IMR-90 (cell line): ENCODE data around the gene CDKAL1. TPM values are rescaled to one million over a fixed set of nuclear protein-coding genes. Genes with fewer than 3 reads are reported as not detected.

Experiments used
- ATAC-seq: fragments of 200-7000 bp; cut with Tn5 transposase; 2 replicates; pipeline ENCODE4 v1.9.1; 2020; ENCODE audit warnings: low read depth, mild to moderate bottlenecking, moderate library complexity
- BruUV-seq: library from RNA; stranded (reverse); fragments of 400-500 nt; replicated peaks from 2 replicates; lab custom pipeline; 2021; lab: Mats Ljungman, UMichigan
- CTCF ChIA-PET: fragments of 300-600 bp; formaldehyde crosslinking; extraction: SDS; loops from one replicate; lab custom pipeline; 2021; ENCODE audit warnings: antibody characterized with exemption; lab: Yijun Ruan, JAX
- POLR2A ChIA-PET: fragments of 300-600 bp; sonication (Branson Sonifier 250); formaldehyde crosslinking; loops from one replicate; lab custom pipeline; 2022; ENCODE audit warnings: antibody characterized with exemption; ENCODE audit not compliant: unreplicated experiment; lab: Charles Lee
- DNase-seq: peaks from one replicate; pipeline ENCODE4 v3.0.0; 2013
- H2AFZ ChIP-seq: replicated peaks from 2 replicates; pipeline ENCODE3; 2013; ENCODE audit warnings: low read length, mild to moderate bottlenecking; ENCODE audit not compliant: poor library complexity
- H2AK5ac ChIP-seq: 2 replicates; pipeline ENCODE4 v1.6.1; 2013; ENCODE audit warnings: low read depth, low read length, inconsistent platforms
- H2AK9ac ChIP-seq: replicated peaks from 2 replicates; pipeline ENCODE3; 2013; ENCODE audit warnings: mild to moderate bottlenecking, low read depth, low read length, moderate library complexity; ENCODE audit not compliant: poor library complexity
- H2BK120ac ChIP-seq: 2 replicates; pipeline ENCODE4 v1.6.1; 2013; ENCODE audit warnings: low read depth, low read length, inconsistent platforms
- H2BK15ac ChIP-seq: 3 replicates; pipeline ENCODE4 v1.6.1; 2013; ENCODE audit warnings: low read depth, low read length, inconsistent platforms
- H2BK20ac ChIP-seq: 2 replicates; pipeline ENCODE4 v1.6.1; 2013; ENCODE audit warnings: low read depth, mild to moderate bottlenecking, inconsistent platforms, low read length, moderate library complexity
- H2BK5ac ChIP-seq: 2 replicates; pipeline ENCODE4 v1.6.1; 2013; ENCODE audit warnings: mild to moderate bottlenecking, low read depth, low read length, inconsistent platforms; ENCODE audit not compliant: poor library complexity, severe bottlenecking
- H3K14ac ChIP-seq: replicated peaks from 2 replicates; pipeline ENCODE4 v1.6.1; 2013; ENCODE audit warnings: low read depth, low read length, inconsistent platforms
- H3K18ac ChIP-seq: 2 replicates; pipeline ENCODE4 v1.6.1; 2013; ENCODE audit warnings: low read depth, low read length, control low read depth
- H3K23ac ChIP-seq: 2 replicates; pipeline ENCODE4 v1.6.1; 2013; ENCODE audit warnings: low read depth, low read length, inconsistent platforms
- H3K27ac ChIP-seq: 2 replicates; pipeline ENCODE4 v1.5.1; 2013; ENCODE audit warnings: mild to moderate bottlenecking, control low read depth, low read length; ENCODE audit not compliant: insufficient read depth
- H3K27me3 ChIP-seq: 2 replicates; pipeline ENCODE4 v1.6.1; 2013; ENCODE audit warnings: low read length; ENCODE audit not compliant: control insufficient read depth, insufficient read depth
- H3K36me3 ChIP-seq: 2 replicates; pipeline ENCODE4 v1.6.1; 2013; ENCODE audit warnings: low read length, mixed read lengths; ENCODE audit not compliant: control insufficient read depth, insufficient read depth
- H3K4ac ChIP-seq: 2 replicates; pipeline ENCODE4 v1.6.1; 2013; ENCODE audit warnings: low read depth, low read length, inconsistent platforms
- H3K4me1 ChIP-seq: 2 replicates; pipeline ENCODE4 v1.6.1; 2013; ENCODE audit warnings: low read length, mixed read lengths; ENCODE audit not compliant: control insufficient read depth, insufficient read depth
- H3K4me2 ChIP-seq: 2 replicates; pipeline ENCODE4 v1.6.1; 2013; ENCODE audit warnings: low read depth, mild to moderate bottlenecking, control low read depth, low read length, moderate library complexity
- H3K4me3 ChIP-seq: 2 replicates; pipeline ENCODE4 v1.5.1; 2013; ENCODE audit warnings: low read depth, mild to moderate bottlenecking, control low read depth, low read length, moderate library complexity; ENCODE audit not compliant: insufficient read depth
- H3K56ac ChIP-seq: 2 replicates; pipeline ENCODE4 v1.6.1; 2013; ENCODE audit warnings: low read length, inconsistent platforms; ENCODE audit not compliant: insufficient read depth; ENCODE audit errors: extremely low read depth
- H3K79me1 ChIP-seq, 2 experiments: 2 replicates each; pipeline ENCODE4 v1.6.1; 2013; ENCODE audit warnings: low read length in 2 of 2, inconsistent platforms in 1 of 2, low read depth in 1 of 2
- H3K9ac ChIP-seq: 2 replicates; pipeline ENCODE4 v1.6.1; 2013; ENCODE audit warnings: low read depth, low read length, control low read depth
- H3K9me1 ChIP-seq: 2 replicates; pipeline ENCODE4 v1.6.1; 2013; ENCODE audit warnings: low read length, inconsistent platforms; ENCODE audit not compliant: insufficient read depth
- H3K9me3 ChIP-seq: 2 replicates; pipeline ENCODE4 v1.6.1; 2013; ENCODE audit warnings: low read length; ENCODE audit not compliant: control insufficient read depth, insufficient read depth
- H4K20me1 ChIP-seq: 2 replicates; pipeline ENCODE4 v1.6.1; 2013; ENCODE audit warnings: low read length, inconsistent platforms; ENCODE audit not compliant: insufficient read depth
- H4K5ac ChIP-seq: 2 replicates; pipeline ENCODE4 v1.6.1; 2013; ENCODE audit warnings: mild to moderate bottlenecking, low read depth, low read length, control low read depth
- H4K8ac ChIP-seq, 2 experiments: 2 replicates each; pipeline ENCODE4 v1.6.1; 2013; ENCODE audit warnings: low read depth in 2 of 2, low read length in 2 of 2, control low read depth in 1 of 2, inconsistent platforms in 1 of 2
- H4K91ac ChIP-seq: 2 replicates; pipeline ENCODE4 v1.6.1; 2013; ENCODE audit warnings: low read depth, low read length, inconsistent platforms; ENCODE audit not compliant: insufficient read depth
- BHLHE40 ChIP-seq: fragments of 150-350 bp; IDR thresholded peaks from 2 replicates; pipeline ENCODE4 v1.6.1; 2016; ENCODE audit warnings: mild to moderate bottlenecking, low read depth, low read length
- CEBPB ChIP-seq: IDR thresholded peaks from 2 replicates; pipeline ENCODE4 v1.6.1; 2012; ENCODE audit warnings: low read depth, low read length, improper control_type of control experiment
- FOS ChIP-seq: fragments of 150-350 bp; IDR thresholded peaks from 2 replicates; pipeline ENCODE4 v1.6.1; 2016; ENCODE audit warnings: low read depth, low read length
- MAFK ChIP-seq: IDR thresholded peaks from 2 replicates; pipeline ENCODE4 v1.6.1; 2012; ENCODE audit warnings: low read depth, low read length, improper control_type of control experiment
- MXI1 ChIP-seq: IDR thresholded peaks from 2 replicates; pipeline ENCODE4 v1.6.1; 2012; ENCODE audit warnings: low read depth, mild to moderate bottlenecking, low read length, moderate library complexity, borderline replicate concordance
- POLR2A ChIP-seq: IDR thresholded peaks from 2 replicates; pipeline ENCODE4 v1.6.1; 2012; ENCODE audit warnings: mild to moderate bottlenecking, low read depth, low read length
- RAD21 ChIP-seq: IDR thresholded peaks from 2 replicates; pipeline ENCODE4 v1.6.1; 2012; ENCODE audit warnings: low read length, improper control_type of control experiment
- RFX5 ChIP-seq: IDR thresholded peaks from 2 replicates; pipeline ENCODE4 v1.8.0; 2012; ENCODE audit warnings: low read depth, mild to moderate bottlenecking, low read length, moderate library complexity
- SMC3 ChIP-seq: fragments of 150-350 bp; IDR thresholded peaks from 2 replicates; pipeline ENCODE4 v1.6.1; 2016; ENCODE audit warnings: low read depth, mild to moderate bottlenecking, antibody characterized with exemption, low read length, moderate library complexity
- WGBS, 2 experiments: methylation state at CpG; one replicate each; pipeline versions ENCODE4 v1.1.5 to v1.1.7; 2013; ENCODE audit warnings: missing lambda C conversion rate in 2 of 2; ENCODE audit not compliant: insufficient read length in 1 of 2; ENCODE audit errors: extremely low coverage in 2 of 2; 5-methylcytosine and 5-hydroxymethylcytosine counted together
- dilution Hi-C: fragments of 300-500 bp; cut with HindIII; formaldehyde crosslinking; loops from one replicate; pipeline ENCODE4 v1.14.3; 2018; ENCODE audit warnings: low sequenced_read_pairs; ENCODE audit not compliant: unreplicated experiment
- in situ Hi-C: fragments of 300-500 bp; cut with MboI; formaldehyde crosslinking; loops from 3 replicates; pipeline ENCODE4 v1.14.3; 2019; ENCODE audit warnings: low sequenced_read_pairs, inconsistent platforms, mixed read lengths
- intact Hi-C: fragments of 100-400 bp; cut with micrococcal nuclease; formaldehyde crosslinking; loops from 2 replicates; pipeline ENCODE4 v1.10.0; 2022
- polyA plus RNA-seq, 3 experiments: library from polyadenylated mRNA; depleted of rRNA; stranded (reverse); fragments of >200 nt; gene quantifications; 2 replicates each; pipeline ENCODE4 v1.2.3, GENCODE V29; 2012; ENCODE audit warnings: low replicate concordance in 1 of 3
- total RNA-seq: library from RNA; depleted of rRNA; stranded (reverse); fragments of >200 nt; gene quantifications from 2 replicates; pipeline ENCODE4 v1.2.3, GENCODE V29; 2012
- TF ChIP-seq, protein P1 (sequence below): conservative IDR thresholded peaks from 2 replicates; pipeline ENCODE4 v1.5.1; 2012; ENCODE audit warnings: mild to moderate bottlenecking, low read depth, low read length, improper control_type of control experiment
- TF ChIP-seq, protein P2 (sequence below): fragments of 150-350 bp; IDR thresholded peaks from 2 replicates; pipeline ENCODE4 v1.6.1; 2017; ENCODE audit warnings: mild to moderate bottlenecking, antibody characterized with exemption, low read length, low read depth
- TF ChIP-seq, protein P3 (sequence below): fragments of 150-350 bp; IDR thresholded peaks from 2 replicates; pipeline ENCODE4 v1.6.1; 2016; ENCODE audit warnings: low read depth, mild to moderate bottlenecking, low read length, moderate library complexity, borderline replicate concordance

The CDKAL1 gene
- total and polyA plus RNA-seq, 2 of the 4 experiments (the other 2 are of a cell fraction) = 3.7 to 13.1 TPM

DNA sequence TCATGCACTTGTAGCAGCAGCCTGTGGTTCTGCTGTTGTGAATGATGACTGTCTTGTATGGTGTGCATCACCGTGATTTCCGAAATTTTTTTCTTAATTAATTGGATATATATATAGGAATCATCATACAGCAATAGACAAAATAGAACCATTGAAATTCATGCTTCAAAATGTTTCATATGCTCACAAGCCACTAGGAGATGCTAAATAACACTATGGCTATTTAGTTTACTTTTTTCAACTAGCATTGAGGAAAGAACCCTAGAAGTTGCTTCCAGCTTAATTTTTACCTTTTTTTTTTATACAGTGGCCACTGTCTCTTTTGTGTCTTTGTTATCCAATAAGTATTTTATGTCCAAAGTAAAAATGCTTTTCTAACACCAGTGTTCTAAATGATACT, 485.4 kb downstream of the CDKAL1 start:
- H3K9me3 ChIP-seq = no peaks in the 10 kb centered on the region
- ChIA-PET POLR2A (no interaction called here), CTCF (interaction anchor here (0.5 to 1.7 kb wide), 4 partner anchors 271 to 952 kb away, joined by 3 to 5 read pairs (median 4); no protein-coding TSS in a partner anchor)
- no peak overlapping the region for H3K18ac ChIP-seq
- H4K5ac ChIP-seq = no peak overlapping the region
- no peaks in the 10 kb centered on the region for H3K36me3 ChIP-seq
- no peak overlapping the region for H4K91ac ChIP-seq
- H3K79me1 ChIP-seq = no peaks in the 10 kb centered on the region
- no peak overlapping the region for H2BK5ac ChIP-seq
- WGBS, 2 experiments = no CpG with 5 or more reads among the region's 2 CpGs
- H2AK5ac ChIP-seq = no peak overlapping the region
- H2AFZ ChIP-seq = no peak overlapping the region
- intact Hi-C loops = loop anchor here (1.0 to 10.0 kb wide), 2 partner anchors 568 to 1125 kb away; no protein-coding TSS in a partner anchor
- no peaks in the 10 kb centered on the region for H3K27me3 ChIP-seq
- no peak overlapping the region for H2AK9ac ChIP-seq
- H3K9ac ChIP-seq = no peak overlapping the region
- no peak for ATAC-seq
- H3K9me1 ChIP-seq = no peaks in the 10 kb centered on the region
- H3K4me1 ChIP-seq = no peaks in the 10 kb centered on the region
- DNase-seq = peak; percentile 25
- in situ Hi-C loops = no loop called here
- H3K23ac ChIP-seq = no peak overlapping the region
- no peak overlapping the region for H3K4me2 ChIP-seq
- no peak overlapping the region for H2BK15ac ChIP-seq
- H3K4ac ChIP-seq = no peak overlapping the region
- no peak overlapping the region for H3K14ac ChIP-seq
- H4K8ac ChIP-seq = no peak overlapping the region
- no TSS peak for BruUV-seq
- TF ChIP-seq, protein P1, sequence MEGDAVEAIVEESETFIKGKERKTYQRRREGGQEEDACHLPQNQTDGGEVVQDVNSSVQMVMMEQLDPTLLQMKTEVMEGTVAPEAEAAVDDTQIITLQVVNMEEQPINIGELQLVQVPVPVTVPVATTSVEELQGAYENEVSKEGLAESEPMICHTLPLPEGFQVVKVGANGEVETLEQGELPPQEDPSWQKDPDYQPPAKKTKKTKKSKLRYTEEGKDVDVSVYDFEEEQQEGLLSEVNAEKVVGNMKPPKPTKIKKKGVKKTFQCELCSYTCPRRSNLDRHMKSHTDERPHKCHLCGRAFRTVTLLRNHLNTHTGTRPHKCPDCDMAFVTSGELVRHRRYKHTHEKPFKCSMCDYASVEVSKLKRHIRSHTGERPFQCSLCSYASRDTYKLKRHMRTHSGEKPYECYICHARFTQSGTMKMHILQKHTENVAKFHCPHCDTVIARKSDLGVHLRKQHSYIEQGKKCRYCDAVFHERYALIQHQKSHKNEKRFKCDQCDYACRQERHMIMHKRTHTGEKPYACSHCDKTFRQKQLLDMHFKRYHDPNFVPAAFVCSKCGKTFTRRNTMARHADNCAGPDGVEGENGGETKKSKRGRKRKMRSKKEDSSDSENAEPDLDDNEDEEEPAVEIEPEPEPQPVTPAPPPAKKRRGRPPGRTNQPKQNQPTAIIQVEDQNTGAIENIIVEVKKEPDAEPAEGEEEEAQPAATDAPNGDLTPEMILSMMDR = peak; percentile 47
- TF ChIP-seq CEBPB = no peak
- TF ChIP-seq BHLHE40 = no peak
- TF ChIP-seq, protein P2, sequence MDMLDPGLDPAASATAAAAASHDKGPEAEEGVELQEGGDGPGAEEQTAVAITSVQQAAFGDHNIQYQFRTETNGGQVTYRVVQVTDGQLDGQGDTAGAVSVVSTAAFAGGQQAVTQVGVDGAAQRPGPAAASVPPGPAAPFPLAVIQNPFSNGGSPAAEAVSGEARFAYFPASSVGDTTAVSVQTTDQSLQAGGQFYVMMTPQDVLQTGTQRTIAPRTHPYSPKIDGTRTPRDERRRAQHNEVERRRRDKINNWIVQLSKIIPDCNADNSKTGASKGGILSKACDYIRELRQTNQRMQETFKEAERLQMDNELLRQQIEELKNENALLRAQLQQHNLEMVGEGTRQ = no peak
- no peak for TF ChIP-seq RFX5
- TF ChIP-seq MXI1 = no peak
- TF ChIP-seq SMC3 = 0 out of 2 replicates have a peak, but pooled peaks have one; percentile 10
- no peak for TF ChIP-seq FOS
- no peak for TF ChIP-seq POLR2A
- TF ChIP-seq, protein P3, sequence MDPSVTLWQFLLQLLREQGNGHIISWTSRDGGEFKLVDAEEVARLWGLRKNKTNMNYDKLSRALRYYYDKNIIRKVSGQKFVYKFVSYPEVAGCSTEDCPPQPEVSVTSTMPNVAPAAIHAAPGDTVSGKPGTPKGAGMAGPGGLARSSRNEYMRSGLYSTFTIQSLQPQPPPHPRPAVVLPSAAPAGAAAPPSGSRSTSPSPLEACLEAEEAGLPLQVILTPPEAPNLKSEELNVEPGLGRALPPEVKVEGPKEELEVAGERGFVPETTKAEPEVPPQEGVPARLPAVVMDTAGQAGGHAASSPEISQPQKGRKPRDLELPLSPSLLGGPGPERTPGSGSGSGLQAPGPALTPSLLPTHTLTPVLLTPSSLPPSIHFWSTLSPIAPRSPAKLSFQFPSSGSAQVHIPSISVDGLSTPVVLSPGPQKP = no peak
- TF ChIP-seq MAFK = no peak
- TF ChIP-seq RAD21 = peak; percentile 40
- H4K20me1 ChIP-seq = no peaks in the 10 kb centered on the region
- no peak overlapping the region for H3K4me3 ChIP-seq
- no peak overlapping the region for H2BK120ac ChIP-seq
- H3K56ac ChIP-seq = no peak overlapping the region
- no peak overlapping the region for H2BK20ac ChIP-seq
- no peak overlapping the region for H3K27ac ChIP-seq
- dilution Hi-C loops = no loop called here
